AG10803 (cell line): ENCODE data around the gene ST8SIA4.

Experiments used
- DNase-seq: peaks from one replicate; pipeline ENCODE4 v3.0.0; 2010; ENCODE audit warnings: low read depth
- H3K4me3 ChIP-seq: 2 replicates; pipeline ENCODE4 v1.5.1; 2011; ENCODE audit warnings: mild to moderate bottlenecking, low read length, control low read depth
- TF ChIP-seq, protein P1 (sequence below): conservative IDR thresholded peaks from 2 replicates; pipeline ENCODE4 v1.5.1; 2011; ENCODE audit warnings: mild to moderate bottlenecking, low read length, control low read depth, inconsistent platforms

ST8SIA4 gene

GRCh38 chr5:100903039-100903887, at the start of gene ST8SIA4:
Gene ST8SIA4, minus strand, starts transcription at chr5:100903282. Its CDS starts 327 bp downstream, at chr5:100902955.
- TF ChIP-seq, protein P1, sequence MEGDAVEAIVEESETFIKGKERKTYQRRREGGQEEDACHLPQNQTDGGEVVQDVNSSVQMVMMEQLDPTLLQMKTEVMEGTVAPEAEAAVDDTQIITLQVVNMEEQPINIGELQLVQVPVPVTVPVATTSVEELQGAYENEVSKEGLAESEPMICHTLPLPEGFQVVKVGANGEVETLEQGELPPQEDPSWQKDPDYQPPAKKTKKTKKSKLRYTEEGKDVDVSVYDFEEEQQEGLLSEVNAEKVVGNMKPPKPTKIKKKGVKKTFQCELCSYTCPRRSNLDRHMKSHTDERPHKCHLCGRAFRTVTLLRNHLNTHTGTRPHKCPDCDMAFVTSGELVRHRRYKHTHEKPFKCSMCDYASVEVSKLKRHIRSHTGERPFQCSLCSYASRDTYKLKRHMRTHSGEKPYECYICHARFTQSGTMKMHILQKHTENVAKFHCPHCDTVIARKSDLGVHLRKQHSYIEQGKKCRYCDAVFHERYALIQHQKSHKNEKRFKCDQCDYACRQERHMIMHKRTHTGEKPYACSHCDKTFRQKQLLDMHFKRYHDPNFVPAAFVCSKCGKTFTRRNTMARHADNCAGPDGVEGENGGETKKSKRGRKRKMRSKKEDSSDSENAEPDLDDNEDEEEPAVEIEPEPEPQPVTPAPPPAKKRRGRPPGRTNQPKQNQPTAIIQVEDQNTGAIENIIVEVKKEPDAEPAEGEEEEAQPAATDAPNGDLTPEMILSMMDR, result no peak
- no peak for DNase-seq
- H3K4me3 ChIP-seq, result no peak within 1 kb of the TSS

DNA sequence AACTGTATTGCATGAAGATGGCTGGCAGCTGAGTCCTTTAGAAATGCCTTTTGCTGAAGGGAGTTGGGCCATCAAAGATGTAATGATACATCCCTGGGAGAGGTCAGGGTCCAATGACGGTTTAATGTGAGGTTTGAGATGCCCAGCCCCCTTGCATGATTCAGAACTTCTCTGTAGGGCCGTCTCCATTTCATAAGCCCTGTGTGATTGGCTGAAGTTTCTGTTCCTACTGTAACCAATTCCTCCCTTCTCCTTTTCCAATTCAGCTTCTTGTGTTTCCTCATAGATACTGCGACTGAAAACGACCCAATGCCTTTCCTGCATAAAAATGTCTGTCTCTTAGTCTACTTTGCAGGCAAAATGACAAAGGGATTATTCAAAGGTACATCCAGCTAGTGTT, 47.9 kb upstream of the ST8SIA4 start:
- DNase-seq, result no peak

GRCh38 chr5:100913298-100913697, 10.2 kb upstream of the ST8SIA4 start:
- no peak for DNase-seq
- TF ChIP-seq, protein P1, result no peak
- H3K4me3 ChIP-seq, result no peak overlapping the region

More for the DNA sequence above, 47.9 kb upstream of the ST8SIA4 start:
- TF ChIP-seq, protein P1, result no peak
- no peak overlapping the region for H3K4me3 ChIP-seq

DNA sequence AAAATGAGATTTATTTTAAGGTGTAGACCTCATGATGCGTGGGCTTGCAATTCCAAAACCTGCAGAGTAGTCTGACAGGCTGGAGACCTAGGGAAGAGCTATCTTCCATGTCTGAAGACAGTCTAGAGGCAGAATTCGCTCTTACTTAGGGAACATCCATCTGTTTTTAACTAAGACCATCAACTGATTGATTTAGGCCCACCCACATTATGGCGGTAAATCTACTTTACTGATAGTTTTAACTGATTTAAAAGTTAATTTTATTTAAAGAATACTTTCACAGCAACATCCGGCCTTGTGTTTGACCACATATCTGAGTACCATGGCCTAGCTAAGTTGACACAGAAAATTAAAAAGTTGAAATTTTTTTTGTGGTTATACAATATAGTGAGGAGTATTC, 6.0 kb upstream of the ST8SIA4 start:
- H3K4me3 ChIP-seq, result no peak overlapping the region
- DNase-seq, result no peak
- TF ChIP-seq, protein P1, result no peak

DNA sequence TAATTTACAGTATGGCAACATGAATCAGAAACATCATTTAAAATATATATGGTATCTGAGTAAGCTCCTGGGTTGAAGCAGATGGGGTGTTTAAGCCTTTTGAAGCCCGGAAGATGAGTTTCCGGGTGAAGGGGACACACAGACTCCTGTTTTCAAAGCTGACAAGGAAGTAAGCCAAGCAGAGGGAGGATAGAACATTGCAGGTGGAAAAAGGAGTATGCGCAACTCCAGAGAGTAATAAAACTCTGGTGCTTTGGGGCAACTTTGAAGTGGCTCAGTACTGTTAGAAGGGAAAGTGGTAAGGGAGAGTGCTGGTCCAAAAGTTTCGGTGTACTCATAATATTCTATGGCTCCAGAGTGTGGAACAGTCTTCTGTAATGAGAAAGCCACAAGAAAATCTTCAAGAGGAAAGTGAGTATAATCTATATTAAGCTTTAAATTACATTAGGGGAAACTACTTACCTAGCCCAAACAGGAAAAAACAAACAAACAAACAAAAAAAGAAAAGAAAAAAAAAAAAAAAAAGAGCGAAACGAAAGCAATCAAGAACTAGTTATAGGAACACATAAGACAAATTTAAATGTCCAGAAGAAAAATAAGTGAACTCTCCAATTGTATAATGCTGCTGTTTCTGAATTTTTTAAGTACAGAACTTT, 2.3 kb upstream of the ST8SIA4 start:
- TF ChIP-seq, protein P1, result no peak
- H3K4me3 ChIP-seq, result no peak overlapping the region

GRCh38 chr5:100904259-100904861, 1.3 kb upstream of the ST8SIA4 start:
- DNase-seq, result no peak
- H3K4me3 ChIP-seq, result no peak overlapping the region
- TF ChIP-seq, protein P1, result no peak

More for the DNA sequence above, 2.3 kb upstream of the ST8SIA4 start:
- DNase-seq, result no peak
